H1 (cell line): ENCODE data around the gene SGMS1. TPM values are rescaled to one million over a fixed set of nuclear protein-coding genes. Genes with fewer than 3 reads are reported as not detected.

Experiments
- NRF1 ChIP-seq: IDR thresholded peaks from 2 replicates; pipeline ENCODE4 v1.6.1; 2011; ENCODE audit warnings: mild to moderate bottlenecking, low read depth, low read length, improper control_type of control experiment
- SIX5 ChIP-seq: IDR thresholded peaks from 2 replicates; pipeline ENCODE4 v1.6.1; 2011; ENCODE audit warnings: mild to moderate bottlenecking, low read depth, low read length
- TEAD4 ChIP-seq: IDR thresholded peaks from 2 replicates; pipeline ENCODE4 v1.6.1; 2012; ENCODE audit warnings: low read depth, low read length, inconsistent platforms, mixed read lengths
- polyA plus RNA-seq, 7 experiments: library from polyadenylated mRNA; depleted of rRNA in 3 of 7; stranded (reverse) in 5 of 7; unstranded in 2 of 7; fragments of >200 nt in 5 of 7; fragments of 200-250 nt in 2 of 7; gene quantifications; 1 replicate in 5 of 7; 2 replicates in 1 of 7; 4 replicates in 1 of 7; pipeline versions ENCODE4 v1.2.1 to v1.2.3, GENCODE V29; 2011 to 2013; ENCODE audit warnings: missing spikeins in 2 of 7, mixed read lengths in 2 of 7
- total RNA-seq: library from RNA; stranded (reverse); fragmentation: NEBNext Ultra II Directional; extraction: Animal tissue kit (Norgen Biotek cat#: 25700); gene quantifications from 2 replicates; pipeline ENCODE4 v1.2.1, GENCODE V29; 2021
- TF ChIP-seq, protein P1 (sequence below): fragments of 300-600 bp; sonication (generic); IDR thresholded peaks from 2 replicates; pipeline ENCODE4 v1.7.1; 2012; ENCODE audit warnings: low read length, moderate library complexity, mild to moderate bottlenecking, inconsistent platforms; ENCODE audit not compliant: insufficient replicate concordance
- TF ChIP-seq, protein P2 (sequence below): IDR thresholded peaks from 2 replicates; pipeline ENCODE4 v1.6.1; 2012; ENCODE audit warnings: low read length, inconsistent platforms

The SGMS1 gene
- total and polyA plus RNA-seq, 2 of the 8 experiments (the other 6 are each of a cell fraction or from before 2014, with no cell fraction given) = 6.0 to 15.6 TPM

DNA sequence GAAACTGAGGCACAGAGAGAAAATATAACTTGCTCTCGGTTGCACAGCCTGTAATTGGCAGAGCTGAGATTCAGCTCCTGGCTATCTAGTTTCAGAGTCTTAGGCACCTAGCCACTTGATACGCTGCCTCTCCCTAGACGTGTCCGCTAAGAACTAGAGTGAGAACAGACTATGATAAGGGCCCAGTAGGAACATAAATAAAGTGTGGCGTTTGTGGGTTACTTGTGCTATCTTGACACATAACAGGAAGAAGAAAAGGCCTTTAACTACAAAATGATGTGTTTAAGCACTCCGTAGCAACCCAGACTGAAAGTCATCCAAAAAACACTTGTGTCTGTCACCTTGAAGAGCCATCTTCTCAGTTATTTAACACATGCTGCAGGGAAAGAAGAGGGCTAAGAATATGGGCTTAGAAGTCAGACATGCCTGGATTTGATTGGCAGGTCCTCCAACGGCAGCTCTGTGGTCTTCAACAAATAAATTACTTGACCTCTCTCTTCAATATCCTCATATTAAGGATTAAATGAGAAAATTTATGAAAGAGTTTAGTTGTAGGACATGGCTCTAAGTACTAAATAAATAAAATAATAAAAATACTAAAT lies 96.2 kb downstream of the SGMS1 start (continued):
- TF ChIP-seq, protein P1, sequence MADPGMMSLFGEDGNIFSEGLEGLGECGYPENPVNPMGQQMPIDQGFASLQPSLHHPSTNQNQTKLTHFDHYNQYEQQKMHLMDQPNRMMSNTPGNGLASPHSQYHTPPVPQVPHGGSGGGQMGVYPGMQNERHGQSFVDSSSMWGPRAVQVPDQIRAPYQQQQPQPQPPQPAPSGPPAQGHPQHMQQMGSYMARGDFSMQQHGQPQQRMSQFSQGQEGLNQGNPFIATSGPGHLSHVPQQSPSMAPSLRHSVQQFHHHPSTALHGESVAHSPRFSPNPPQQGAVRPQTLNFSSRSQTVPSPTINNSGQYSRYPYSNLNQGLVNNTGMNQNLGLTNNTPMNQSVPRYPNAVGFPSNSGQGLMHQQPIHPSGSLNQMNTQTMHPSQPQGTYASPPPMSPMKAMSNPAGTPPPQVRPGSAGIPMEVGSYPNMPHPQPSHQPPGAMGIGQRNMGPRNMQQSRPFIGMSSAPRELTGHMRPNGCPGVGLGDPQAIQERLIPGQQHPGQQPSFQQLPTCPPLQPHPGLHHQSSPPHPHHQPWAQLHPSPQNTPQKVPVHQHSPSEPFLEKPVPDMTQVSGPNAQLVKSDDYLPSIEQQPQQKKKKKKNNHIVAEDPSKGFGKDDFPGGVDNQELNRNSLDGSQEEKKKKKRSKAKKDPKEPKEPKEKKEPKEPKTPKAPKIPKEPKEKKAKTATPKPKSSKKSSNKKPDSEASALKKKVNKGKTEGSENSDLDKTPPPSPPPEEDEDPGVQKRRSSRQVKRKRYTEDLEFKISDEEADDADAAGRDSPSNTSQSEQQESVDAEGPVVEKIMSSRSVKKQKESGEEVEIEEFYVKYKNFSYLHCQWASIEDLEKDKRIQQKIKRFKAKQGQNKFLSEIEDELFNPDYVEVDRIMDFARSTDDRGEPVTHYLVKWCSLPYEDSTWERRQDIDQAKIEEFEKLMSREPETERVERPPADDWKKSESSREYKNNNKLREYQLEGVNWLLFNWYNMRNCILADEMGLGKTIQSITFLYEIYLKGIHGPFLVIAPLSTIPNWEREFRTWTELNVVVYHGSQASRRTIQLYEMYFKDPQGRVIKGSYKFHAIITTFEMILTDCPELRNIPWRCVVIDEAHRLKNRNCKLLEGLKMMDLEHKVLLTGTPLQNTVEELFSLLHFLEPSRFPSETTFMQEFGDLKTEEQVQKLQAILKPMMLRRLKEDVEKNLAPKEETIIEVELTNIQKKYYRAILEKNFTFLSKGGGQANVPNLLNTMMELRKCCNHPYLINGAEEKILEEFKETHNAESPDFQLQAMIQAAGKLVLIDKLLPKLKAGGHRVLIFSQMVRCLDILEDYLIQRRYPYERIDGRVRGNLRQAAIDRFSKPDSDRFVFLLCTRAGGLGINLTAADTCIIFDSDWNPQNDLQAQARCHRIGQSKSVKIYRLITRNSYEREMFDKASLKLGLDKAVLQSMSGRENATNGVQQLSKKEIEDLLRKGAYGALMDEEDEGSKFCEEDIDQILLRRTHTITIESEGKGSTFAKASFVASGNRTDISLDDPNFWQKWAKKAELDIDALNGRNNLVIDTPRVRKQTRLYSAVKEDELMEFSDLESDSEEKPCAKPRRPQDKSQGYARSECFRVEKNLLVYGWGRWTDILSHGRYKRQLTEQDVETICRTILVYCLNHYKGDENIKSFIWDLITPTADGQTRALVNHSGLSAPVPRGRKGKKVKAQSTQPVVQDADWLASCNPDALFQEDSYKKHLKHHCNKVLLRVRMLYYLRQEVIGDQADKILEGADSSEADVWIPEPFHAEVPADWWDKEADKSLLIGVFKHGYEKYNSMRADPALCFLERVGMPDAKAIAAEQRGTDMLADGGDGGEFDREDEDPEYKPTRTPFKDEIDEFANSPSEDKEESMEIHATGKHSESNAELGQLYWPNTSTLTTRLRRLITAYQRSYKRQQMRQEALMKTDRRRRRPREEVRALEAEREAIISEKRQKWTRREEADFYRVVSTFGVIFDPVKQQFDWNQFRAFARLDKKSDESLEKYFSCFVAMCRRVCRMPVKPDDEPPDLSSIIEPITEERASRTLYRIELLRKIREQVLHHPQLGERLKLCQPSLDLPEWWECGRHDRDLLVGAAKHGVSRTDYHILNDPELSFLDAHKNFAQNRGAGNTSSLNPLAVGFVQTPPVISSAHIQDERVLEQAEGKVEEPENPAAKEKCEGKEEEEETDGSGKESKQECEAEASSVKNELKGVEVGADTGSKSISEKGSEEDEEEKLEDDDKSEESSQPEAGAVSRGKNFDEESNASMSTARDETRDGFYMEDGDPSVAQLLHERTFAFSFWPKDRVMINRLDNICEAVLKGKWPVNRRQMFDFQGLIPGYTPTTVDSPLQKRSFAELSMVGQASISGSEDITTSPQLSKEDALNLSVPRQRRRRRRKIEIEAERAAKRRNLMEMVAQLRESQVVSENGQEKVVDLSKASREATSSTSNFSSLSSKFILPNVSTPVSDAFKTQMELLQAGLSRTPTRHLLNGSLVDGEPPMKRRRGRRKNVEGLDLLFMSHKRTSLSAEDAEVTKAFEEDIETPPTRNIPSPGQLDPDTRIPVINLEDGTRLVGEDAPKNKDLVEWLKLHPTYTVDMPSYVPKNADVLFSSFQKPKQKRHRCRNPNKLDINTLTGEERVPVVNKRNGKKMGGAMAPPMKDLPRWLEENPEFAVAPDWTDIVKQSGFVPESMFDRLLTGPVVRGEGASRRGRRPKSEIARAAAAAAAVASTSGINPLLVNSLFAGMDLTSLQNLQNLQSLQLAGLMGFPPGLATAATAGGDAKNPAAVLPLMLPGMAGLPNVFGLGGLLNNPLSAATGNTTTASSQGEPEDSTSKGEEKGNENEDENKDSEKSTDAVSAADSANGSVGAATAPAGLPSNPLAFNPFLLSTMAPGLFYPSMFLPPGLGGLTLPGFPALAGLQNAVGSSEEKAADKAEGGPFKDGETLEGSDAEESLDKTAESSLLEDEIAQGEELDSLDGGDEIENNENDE = no peak
- TF ChIP-seq NRF1 = no peak
- TF ChIP-seq TEAD4 = no peak
- TF ChIP-seq SIX5 = no peak
- TF ChIP-seq, protein P2, sequence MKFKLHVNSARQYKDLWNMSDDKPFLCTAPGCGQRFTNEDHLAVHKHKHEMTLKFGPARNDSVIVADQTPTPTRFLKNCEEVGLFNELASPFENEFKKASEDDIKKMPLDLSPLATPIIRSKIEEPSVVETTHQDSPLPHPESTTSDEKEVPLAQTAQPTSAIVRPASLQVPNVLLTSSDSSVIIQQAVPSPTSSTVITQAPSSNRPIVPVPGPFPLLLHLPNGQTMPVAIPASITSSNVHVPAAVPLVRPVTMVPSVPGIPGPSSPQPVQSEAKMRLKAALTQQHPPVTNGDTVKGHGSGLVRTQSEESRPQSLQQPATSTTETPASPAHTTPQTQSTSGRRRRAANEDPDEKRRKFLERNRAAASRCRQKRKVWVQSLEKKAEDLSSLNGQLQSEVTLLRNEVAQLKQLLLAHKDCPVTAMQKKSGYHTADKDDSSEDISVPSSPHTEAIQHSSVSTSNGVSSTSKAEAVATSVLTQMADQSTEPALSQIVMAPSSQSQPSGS = no peak
